Activated CD8-positive, alpha-beta memory T cell treated with anti-CD3 and anti-CD28 coated beads for 4 hours (primary cell): ENCODE measurements around the gene MYO1D.
"Not testable (repeated sequence)": the region's sequence is repeated elsewhere in the genome, so short reads cannot be mapped to it uniquely, and the experiment has no call there.

Experiments
- DNase-seq, 2 donors: peaks; one replicate each; pipeline ENCODE4 v3.0.0-alpha.2; 2020; ENCODE audit warnings: low read depth in 2 of 2

Gene MYO1D

DNA sequence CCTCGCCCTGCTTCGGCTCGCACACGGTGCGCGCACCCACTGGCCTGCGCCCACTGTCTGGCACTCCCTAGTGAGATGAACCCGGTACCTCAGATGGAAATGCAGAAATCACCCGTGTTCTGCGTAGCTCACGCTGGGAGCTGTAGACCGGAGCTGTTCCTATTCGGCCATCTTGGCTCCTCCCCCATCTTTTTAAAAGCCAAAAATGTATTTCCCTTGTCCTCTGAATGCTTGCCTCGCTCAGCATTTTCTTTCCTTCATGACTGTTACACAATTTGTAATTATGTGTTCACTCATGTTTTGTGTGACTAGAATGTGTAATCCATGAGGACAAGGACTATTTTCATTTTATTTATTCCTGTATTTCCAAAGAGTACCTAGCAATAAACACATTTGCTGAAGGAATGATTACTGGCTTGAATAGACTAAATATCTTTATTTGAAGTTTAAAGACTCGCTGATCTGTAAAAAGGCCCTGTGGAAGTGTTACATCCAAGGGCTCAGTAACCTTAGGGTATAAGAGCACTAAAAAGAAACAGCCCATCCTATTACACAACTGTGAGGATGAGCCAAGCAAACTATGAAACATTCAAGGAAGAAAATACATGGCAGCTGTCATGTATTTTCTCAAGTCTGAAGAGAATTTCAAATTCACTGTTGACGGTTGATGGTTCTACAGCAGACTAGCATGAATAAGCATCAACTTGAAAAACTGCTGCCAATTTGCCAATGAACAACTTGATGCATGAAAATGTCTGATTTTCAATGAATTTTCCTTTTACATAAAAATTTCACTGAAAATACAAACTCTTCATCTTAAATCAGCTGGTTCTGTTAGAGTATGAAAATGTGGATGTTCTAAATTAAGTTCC, 192.6 kb downstream of the MYO1D start:
- no peak for DNase-seq

GRCh38 chr17:32673964-32674363, 203.0 kb downstream of the MYO1D start:
- no peak for DNase-seq

DNA sequence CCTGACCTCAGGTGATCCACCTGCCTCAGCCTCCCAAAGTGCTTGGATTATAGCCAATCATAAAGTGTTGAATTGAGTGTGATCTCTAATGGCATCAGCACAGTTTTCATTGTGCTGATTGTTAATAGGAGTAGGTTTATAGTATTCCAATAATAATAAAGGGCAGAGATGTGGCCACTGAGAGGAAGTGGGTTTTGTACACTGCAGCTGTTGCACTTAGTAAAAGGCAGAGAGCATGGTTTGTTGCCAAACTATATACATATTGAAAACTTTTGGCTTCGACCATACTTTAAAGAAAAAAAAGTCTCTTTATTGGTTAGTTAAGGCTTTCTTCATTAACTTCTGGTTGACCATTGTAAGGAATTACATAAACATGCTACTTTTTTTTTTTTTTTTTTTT, 204.2 kb downstream of the MYO1D start:
- DNase-seq = no peak

GRCh38 chr17:32671896-32672295, 205.0 kb downstream of the MYO1D start:
- no peak for DNase-seq

- no peak for DNase-seq
These were observed 211.9 kb downstream of the MYO1D start for GRCh38 chr17:32664936-32665583.

- no peak for DNase-seq
These were observed 216.4 kb downstream of the MYO1D start for GRCh38 chr17:32660496-32660985.

DNA sequence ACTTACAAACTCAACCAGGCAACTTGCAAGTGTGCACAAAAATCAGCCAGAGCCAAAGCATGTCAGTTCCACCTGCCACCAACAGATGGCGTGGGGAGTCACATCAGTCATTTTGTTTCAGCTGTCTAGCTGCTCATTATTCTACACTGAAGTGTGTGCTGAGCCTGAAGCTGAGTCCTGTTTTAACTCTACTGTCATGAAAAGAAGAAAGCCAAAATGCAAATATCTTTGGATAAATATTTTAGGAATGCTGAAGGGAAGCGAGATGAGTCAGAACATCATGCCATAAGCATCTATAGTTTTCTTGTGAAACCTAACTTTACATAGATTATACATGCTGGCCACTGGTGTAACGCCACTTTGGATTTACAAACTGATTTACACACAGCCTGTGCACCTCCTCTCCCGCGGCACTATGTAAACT, 217.5 kb downstream of the MYO1D start:
- peak in 1 of 2 donors; percentile 20 for DNase-seq

GRCh38 chr17:32658470-32659418, 218.2 kb downstream of the MYO1D start:
- no peak for DNase-seq

- DNase-seq = no peak
These were observed 220.0 kb downstream of the MYO1D start for GRCh38 chr17:32656886-32657285.

DNA sequence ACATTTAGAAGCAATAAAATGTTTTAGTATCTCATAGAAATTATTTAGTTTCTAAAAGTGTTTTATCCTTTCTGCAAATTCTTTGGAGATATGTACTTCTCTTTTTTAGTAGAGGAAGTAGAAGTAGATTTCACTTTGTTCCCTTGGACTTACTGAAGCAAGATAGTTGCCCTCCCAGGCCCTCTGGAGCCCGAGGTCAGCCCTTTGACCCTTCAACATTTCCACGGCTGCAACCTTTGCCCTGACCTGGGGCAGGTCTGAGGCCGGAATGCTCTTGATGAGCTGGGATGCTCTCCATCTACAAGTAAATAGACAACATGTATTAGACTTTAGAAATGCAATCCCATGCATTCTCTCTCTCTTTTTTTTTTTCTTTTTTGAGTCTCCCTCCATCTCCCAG, 222.6 kb downstream of the MYO1D start:
- no peak for DNase-seq

DNA sequence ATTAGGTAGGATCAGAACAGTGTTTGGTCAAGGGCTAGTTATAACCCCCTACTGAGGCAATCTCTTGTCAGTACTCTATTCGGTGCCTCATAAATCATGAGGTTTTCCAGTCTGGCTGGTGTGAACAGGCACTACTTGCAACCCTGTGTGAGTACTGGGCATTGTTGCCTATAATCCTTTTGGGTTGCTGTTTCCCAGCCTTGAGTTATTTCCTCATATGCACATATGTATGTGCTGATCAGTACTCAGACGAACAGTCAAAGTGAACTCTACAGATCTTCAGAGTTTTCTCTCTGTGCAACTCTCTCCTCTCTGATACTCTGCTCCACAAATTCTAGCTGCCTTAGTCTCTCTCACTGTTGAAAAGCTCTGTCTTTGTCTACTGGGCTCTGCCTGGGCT, 225.8 kb downstream of the MYO1D start:
- no peak for DNase-seq

GRCh38 chr17:32648450-32648849, 228.5 kb downstream of the MYO1D start:
- DNase-seq = no peak

- no peak for DNase-seq
These were observed 230.0 kb downstream of the MYO1D start for GRCh38 chr17:32646941-32647340.

- not testable (repeated sequence) for DNase-seq
These were observed 235.4 kb downstream of the MYO1D start for GRCh38 chr17:32641514-32641913.

GRCh38 chr17:32636598-32637218, 240.2 kb downstream of the MYO1D start:
- no peak for DNase-seq

GRCh38 chr17:32634167-32634566, 242.8 kb downstream of the MYO1D start:
- DNase-seq = no peak

DNA sequence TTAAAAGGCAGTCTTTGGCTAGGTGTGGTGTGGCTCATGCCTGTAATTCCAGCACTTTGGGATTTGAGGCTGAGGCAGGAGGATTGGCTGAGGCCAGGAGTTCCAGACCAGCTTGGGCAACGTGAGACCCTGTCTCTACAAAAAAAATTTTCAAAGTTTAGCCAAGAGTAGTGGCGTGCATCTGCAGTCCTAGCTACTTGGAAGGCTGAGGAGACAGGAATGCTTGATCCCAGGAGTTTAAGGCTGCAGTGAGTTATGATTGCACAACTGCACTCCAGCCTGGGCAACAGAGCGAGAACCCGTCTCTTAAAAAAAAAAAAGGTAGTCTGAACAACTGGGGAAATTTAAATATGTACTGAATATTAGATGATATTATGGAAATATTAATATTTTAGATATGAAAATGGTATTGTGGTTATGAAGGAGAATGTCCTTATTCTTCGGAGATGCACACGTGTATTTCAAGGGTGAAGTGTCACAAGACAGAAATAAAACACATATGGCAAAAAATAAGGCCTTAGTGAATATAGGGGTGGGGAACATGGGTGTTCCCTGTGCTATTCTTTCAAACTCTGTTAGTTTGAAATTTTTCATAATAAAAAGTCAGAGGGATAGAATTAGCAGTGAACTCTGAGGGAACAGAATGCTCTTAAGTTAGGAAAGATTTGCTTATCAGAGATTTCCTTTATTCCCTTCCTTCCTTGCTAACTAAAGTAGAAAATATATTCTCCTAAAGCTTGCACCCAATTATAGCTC, 245.4 kb downstream of the MYO1D start:
- DNase-seq = no peak

GRCh38 chr17:32629563-32630190, 247.2 kb downstream of the MYO1D start:
- DNase-seq = no peak

DNA sequence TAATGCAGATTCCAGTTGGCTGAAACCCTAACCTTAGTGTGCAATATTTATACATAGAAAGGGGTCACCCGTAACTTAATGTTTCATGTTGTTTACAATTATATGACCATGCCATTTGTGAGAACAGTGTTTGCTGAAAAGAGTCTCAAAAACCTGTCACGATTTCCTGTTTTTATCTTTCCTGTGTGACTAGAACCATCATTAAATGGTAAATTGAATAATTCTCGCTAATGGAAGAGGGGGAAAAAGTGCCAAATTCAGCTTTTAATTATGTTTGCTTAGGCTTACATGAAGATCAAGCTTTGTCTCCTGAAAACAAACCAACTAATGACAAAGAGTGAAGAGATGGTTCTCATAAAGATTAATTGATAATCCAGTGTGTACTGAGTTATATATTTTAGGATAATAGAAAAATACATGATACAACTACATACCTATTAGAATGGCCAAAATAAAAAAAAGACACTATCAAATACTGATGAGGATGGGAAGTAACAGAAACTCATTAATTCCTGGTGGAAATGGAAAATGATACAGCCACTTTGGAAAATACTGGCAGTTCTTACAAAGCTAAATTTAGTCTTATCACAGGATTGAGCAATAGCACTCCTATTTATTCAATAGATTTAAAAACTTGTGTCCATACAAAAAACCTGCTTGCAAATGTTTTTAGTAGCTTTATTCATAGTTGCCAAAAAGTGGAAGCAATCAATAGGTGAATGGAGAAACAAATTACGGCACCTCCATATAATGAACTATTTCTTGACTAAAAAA, 248.5 kb downstream of the MYO1D start:
- DNase-seq = no peak
